Measurements from ENCODE around the gene ZNF287.

- no peak for TF ChIP-seq POLR2A (IDR thresholded peaks at IDR 0.05; ENCODE audit: low read length)
- TF ChIP-seq GATA1 (IDR thresholded peaks at IDR 0.05; ENCODE audit: low read depth, low read length) = no peak
These were observed 15.4 kb upstream of the ZNF287 start for GRCh38 chr17:16584273-16584995.
